PC-3 (cell line): ENCODE results near the gene TMEM167A. TPM values are rescaled to one million over a fixed set of nuclear protein-coding genes. Genes with fewer than 3 reads are reported as not detected.

Source experiments
- ATAC-seq: fragments of 200-7000 bp; cut with Tn5 transposase; 2 replicates; pipeline ENCODE4 v1.9.1; 2020; ENCODE audit warnings: mild to moderate bottlenecking, moderate library complexity
- BruUV-seq: library from RNA; stranded (reverse); fragments of 400-500 nt; replicated peaks from 2 replicates; lab custom pipeline; 2021; lab: Mats Ljungman, UMichigan
- CTCF ChIA-PET: fragments of 300-600 bp; sonication (Branson Sonifier 250); formaldehyde crosslinking; loops from one replicate; lab custom pipeline; 2022; ENCODE audit warnings: antibody characterized with exemption; lab: Charles Lee
- POLR2A ChIA-PET: fragments of 300-600 bp; sonication (Branson Sonifier 250); formaldehyde crosslinking; loops from one replicate; lab custom pipeline; 2022; ENCODE audit warnings: antibody characterized with exemption; ENCODE audit not compliant: unreplicated experiment; lab: Charles Lee
- DNase-seq: peaks from one replicate; pipeline ENCODE4 v3.0.0-alpha.2; 2015
- H2AFZ ChIP-seq: fragments of 300-600 bp; sonication (generic); 2 replicates; pipeline ENCODE4 v1.6.0; 2016; ENCODE audit warnings: antibody characterized with exemption, low read length
- H3F3A ChIP-seq: fragments of 300-600 bp; sonication (generic); one replicate; pipeline ENCODE4 v1.6.0; 2017; ENCODE audit warnings: antibody characterized with exemption, low read length, control low read depth, mild to moderate bottlenecking; ENCODE audit not compliant: unreplicated experiment
- H3K27ac ChIP-seq: fragments of 300-600 bp; sonication (generic); 2 replicates; pipeline ENCODE4 v1.5.1; 2016; ENCODE audit warnings: mild to moderate bottlenecking, low read length
- H3K27me3 ChIP-seq: fragments of 300-600 bp; sonication (generic); 2 replicates; pipeline ENCODE4 v1.6.1; 2016; ENCODE audit warnings: low read length, mixed read lengths
- H3K36me3 ChIP-seq: fragments of 300-600 bp; sonication (generic); 2 replicates; pipeline ENCODE4 v1.6.1; 2016; ENCODE audit warnings: low read depth, mixed run types, low read length, mixed read lengths
- H3K4me1 ChIP-seq: fragments of 300-600 bp; sonication (generic); 2 replicates; pipeline ENCODE4 v1.5.1; 2016; ENCODE audit warnings: low read length; ENCODE audit not compliant: insufficient read depth
- H3K4me2 ChIP-seq: fragments of 300-600 bp; sonication (generic); 2 replicates; pipeline ENCODE4 v1.6.0; 2016; ENCODE audit warnings: low read length
- H3K4me3 ChIP-seq: fragments of 300-600 bp; sonication (generic); 2 replicates; pipeline ENCODE4 v1.5.1; 2016; ENCODE audit warnings: mild to moderate bottlenecking, low read length, mixed read lengths
- H3K79me2 ChIP-seq: fragments of 300-600 bp; sonication (generic); 2 replicates; pipeline ENCODE4 v1.6.1; 2017; ENCODE audit warnings: low read length, mixed read lengths
- H3K9ac ChIP-seq: fragments of 300-600 bp; sonication (generic); 2 replicates; pipeline ENCODE4 v1.6.0; 2016; ENCODE audit warnings: mild to moderate bottlenecking, low read length
- H3K9me2 ChIP-seq: fragments of 300-600 bp; sonication (generic); replicated peaks from 2 replicates; pipeline ENCODE4 v1.6.1; 2016; ENCODE audit warnings: mixed run types, low read length, mixed read lengths
- H3K9me3 ChIP-seq: fragments of 300-600 bp; sonication (generic); 2 replicates; pipeline ENCODE4 v1.6.1; 2016; ENCODE audit warnings: low read length, mixed read lengths
- H4K20me1 ChIP-seq: fragments of 300-600 bp; sonication (generic); 2 replicates; pipeline ENCODE4 v1.6.1; 2016; ENCODE audit warnings: low read length, mixed read lengths
- CTCF ChIP-seq: fragments of 300-600 bp; sonication (generic); conservative IDR thresholded peaks from 2 replicates; pipeline ENCODE4 v1.5.1; 2017; ENCODE audit warnings: antibody characterized with exemption, low read depth, mild to moderate bottlenecking, low read length
- EZH2 ChIP-seq: fragments of 300-600 bp; sonication (generic); IDR thresholded peaks from one replicate; pipeline ENCODE4 v1.6.1; 2017; ENCODE audit warnings: antibody characterized with exemption, mild to moderate bottlenecking, low read length; ENCODE audit not compliant: unreplicated experiment
- EZH2phosphoT487 ChIP-seq: fragments of 300-600 bp; sonication (generic); IDR thresholded peaks from 2 replicates; pipeline ENCODE4 v1.6.1; 2018; ENCODE audit warnings: mild to moderate bottlenecking, antibody characterized with exemption, low read length, borderline replicate concordance
- intact Hi-C: fragments of 100-400 bp; cut with micrococcal nuclease; formaldehyde crosslinking; loops from 2 replicates; pipeline ENCODE4 v1.9.0; 2023
- total RNA-seq: library from RNA; depleted of rRNA; stranded (reverse); fragments of >200 nt; gene quantifications from 2 replicates; pipeline ENCODE4 v1.2.3, GENCODE V29; 2014

The TMEM167A gene
- total RNA-seq, 1 experiment from 2014 or later = 35.7 TPM

DNA sequence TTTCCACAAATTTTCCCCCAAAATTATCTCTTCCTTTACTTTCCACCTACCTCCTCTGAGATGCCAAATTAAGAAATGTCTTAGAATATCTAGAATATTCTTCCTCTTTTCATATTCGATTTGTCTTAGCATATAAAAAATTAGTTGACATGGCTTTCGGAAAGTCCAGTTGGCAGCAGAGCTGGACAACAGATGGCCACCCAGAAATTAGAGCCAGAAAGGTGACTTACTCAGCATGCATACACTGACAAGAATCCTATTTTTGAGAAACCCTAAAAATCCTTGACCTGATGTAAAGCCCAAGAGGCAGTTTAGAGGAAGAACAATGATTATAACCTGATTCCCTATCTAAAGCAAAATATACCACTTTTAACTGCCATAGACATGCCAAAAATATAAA lies 22.0 kb downstream of the TMEM167A start:
- peaks cover 31% of the 10 kb centered on the region for H3K36me3 ChIP-seq
- H3K4me1 ChIP-seq = no peaks in the 10 kb centered on the region
- no peaks in the 10 kb centered on the region for H3F3A ChIP-seq
- no peak overlapping the region for H2AFZ ChIP-seq
- ChIA-PET POLR2A (no interaction called here), CTCF (no interaction called here)
- no peak for DNase-seq
- H4K20me1 ChIP-seq = 0 out of 2 replicates have a peak, but pooled peaks cover 10% of the 10 kb centered on the region
- H3K79me2 ChIP-seq = peaks cover 3% of the 10 kb centered on the region; the same call in 1 of the 2 replicates
- intact Hi-C loops = no loop called here
- TF ChIP-seq EZH2phosphoT487 (no peak), CTCF (no peak), EZH2 (no peak)
- H3K9me3 ChIP-seq = no peaks in the 10 kb centered on the region
- no peaks in the 10 kb centered on the region for H3K9me2 ChIP-seq
- no peak overlapping the region for H3K4me2 ChIP-seq
- H3K27me3 ChIP-seq = no peaks in the 10 kb centered on the region
- no peak overlapping the region for H3K4me3 ChIP-seq
- ATAC-seq = no peak
- no TSS peak for BruUV-seq
- no peak overlapping the region for H3K9ac ChIP-seq
- no peak overlapping the region for H3K27ac ChIP-seq

GRCh38 chr5:83050723-83051340 lies 26.4 kb downstream of the TMEM167A start:
- Histone ChIP-seq H3K4me2 (no peak overlapping the region), H3K9me3 (no peaks in the 10 kb centered on the region), H3K4me3 (no peak overlapping the region), H4K20me1 (no peaks in the 10 kb centered on the region), H3F3A (no peaks in the 10 kb centered on the region), H3K36me3 (peaks cover 14% of the 10 kb centered on the region), H3K9ac (no peak overlapping the region), H3K27ac (no peak overlapping the region), H3K79me2 (no peaks in the 10 kb centered on the region), H3K4me1 (no peaks in the 10 kb centered on the region), H2AFZ (no peak overlapping the region), H3K9me2 (no peaks in the 10 kb centered on the region), H3K27me3 (no peaks in the 10 kb centered on the region)
- intact Hi-C loops = no loop called here
- CTCF ChIA-PET = no interaction called here
- TF ChIP-seq EZH2phosphoT487 (no peak), EZH2 (no peak), CTCF (no peak)
- ATAC-seq (no peak), DNase-seq (no peak)
- no TSS peak for BruUV-seq
- POLR2A ChIA-PET = interaction anchor here (0.6 kb wide), 1 partner anchor 399 kb away, joined by 3 read pairs; no protein-coding TSS in a partner anchor

DNA sequence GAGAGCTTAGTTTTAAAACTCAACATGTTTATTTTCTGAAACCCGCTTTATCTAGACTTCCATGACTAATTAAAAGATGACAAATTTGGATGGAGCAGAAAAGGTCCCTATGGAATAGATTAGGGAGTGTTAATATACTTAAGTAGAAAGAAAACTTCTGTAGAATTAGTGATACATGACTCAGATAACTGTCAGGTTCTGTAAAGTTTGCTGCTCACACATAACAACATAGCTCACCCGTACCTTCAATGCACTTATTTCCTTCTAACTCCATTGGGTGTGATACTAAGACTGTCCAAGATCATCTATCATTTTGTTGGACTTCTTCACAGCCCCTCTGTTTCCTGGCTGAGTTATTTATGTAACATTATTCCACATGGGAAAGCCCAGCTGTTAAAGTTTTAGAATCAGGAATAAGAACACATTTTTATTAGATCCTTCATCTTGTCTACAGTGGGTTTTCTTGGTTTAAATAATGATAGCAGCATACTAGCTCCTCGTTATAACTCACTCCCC lies 27.8 kb downstream of the TMEM167A start:
- CTCF ChIA-PET = no interaction called here
- Histone ChIP-seq H3K4me2 (no peak overlapping the region), H2AFZ (no peak overlapping the region), H3K4me1 (no peaks in the 10 kb centered on the region), H3K27ac (no peak overlapping the region), H3F3A (no peaks in the 10 kb centered on the region), H3K79me2 (no peaks in the 10 kb centered on the region), H3K9me3 (no peaks in the 10 kb centered on the region), H3K4me3 (no peak overlapping the region), H3K9me2 (no peaks in the 10 kb centered on the region), H3K27me3 (no peaks in the 10 kb centered on the region), H3K9ac (no peak overlapping the region), H3K36me3 (peaks cover 13% of the 10 kb centered on the region), H4K20me1 (no peaks in the 10 kb centered on the region)
- POLR2A ChIA-PET = no interaction called here
- no TSS peak for BruUV-seq
- no peak for TF ChIP-seq EZH2
- no peak for TF ChIP-seq EZH2phosphoT487
- TF ChIP-seq CTCF = no peak
- ATAC-seq (peak; percentile 22; the same call in 1 of the 2 replicates), DNase-seq (no peak)
- intact Hi-C loops = no loop called here
